AG04450 (cell line): Measurements from ENCODE around the gene ALDH1L1. TPM values are rescaled to one million over a fixed set of nuclear protein-coding genes. Genes with fewer than 3 reads are reported as not detected.

Source experiments
- CTCF ChIA-PET: fragments of 300-600, 350-600 bp; formaldehyde crosslinking; extraction: SDS; loops from one replicate; lab custom pipeline; 2022; ENCODE audit warnings: antibody characterized with exemption, inconsistent platforms; lab: Charles Lee
- POLR2A ChIA-PET: fragments of 350-600 bp; formaldehyde crosslinking; extraction: SDS; loops from one replicate; lab custom pipeline; 2021; ENCODE audit warnings: antibody characterized with exemption, inconsistent platforms; lab: Yijun Ruan, JAX
- DNase-seq: peaks from one replicate; pipeline ENCODE4 v3.0.0-alpha.2; 2011; ENCODE audit warnings: low read depth, low spot score
- H3K27ac ChIP-seq: one replicate; pipeline ENCODE4 v1.5.1; 2012; ENCODE audit warnings: low read depth, low read length, control low read depth
- H3K27me3 ChIP-seq: one replicate; pipeline ENCODE4 v1.6.0; 2012; ENCODE audit warnings: low read length; ENCODE audit not compliant: control insufficient read depth, insufficient read depth
- H3K4me3 ChIP-seq: 2 replicates; pipeline ENCODE4 v1.5.1; 2011; ENCODE audit warnings: mild to moderate bottlenecking, low read depth, low read length, control low read depth
- H3K9me3 ChIP-seq: 2 replicates; pipeline ENCODE4 v1.5.1; 2012; ENCODE audit warnings: low read length; ENCODE audit not compliant: control insufficient read depth, insufficient read depth
- polyA plus RNA-seq: library from polyadenylated mRNA; depleted of rRNA; stranded (reverse); fragments of >200 nt; gene quantifications from 2 replicates; pipeline ENCODE4 v1.2.3, GENCODE V29; 2011
- TF ChIP-seq, protein P1 (sequence below): IDR thresholded peaks from 2 replicates; pipeline ENCODE4 v1.5.1; 2011; ENCODE audit warnings: low read depth, low read length, control low read depth, inconsistent platforms

Gene ALDH1L1
- polyA plus RNA-seq, 1 experiment = not detected

- TF ChIP-seq, protein P1, sequence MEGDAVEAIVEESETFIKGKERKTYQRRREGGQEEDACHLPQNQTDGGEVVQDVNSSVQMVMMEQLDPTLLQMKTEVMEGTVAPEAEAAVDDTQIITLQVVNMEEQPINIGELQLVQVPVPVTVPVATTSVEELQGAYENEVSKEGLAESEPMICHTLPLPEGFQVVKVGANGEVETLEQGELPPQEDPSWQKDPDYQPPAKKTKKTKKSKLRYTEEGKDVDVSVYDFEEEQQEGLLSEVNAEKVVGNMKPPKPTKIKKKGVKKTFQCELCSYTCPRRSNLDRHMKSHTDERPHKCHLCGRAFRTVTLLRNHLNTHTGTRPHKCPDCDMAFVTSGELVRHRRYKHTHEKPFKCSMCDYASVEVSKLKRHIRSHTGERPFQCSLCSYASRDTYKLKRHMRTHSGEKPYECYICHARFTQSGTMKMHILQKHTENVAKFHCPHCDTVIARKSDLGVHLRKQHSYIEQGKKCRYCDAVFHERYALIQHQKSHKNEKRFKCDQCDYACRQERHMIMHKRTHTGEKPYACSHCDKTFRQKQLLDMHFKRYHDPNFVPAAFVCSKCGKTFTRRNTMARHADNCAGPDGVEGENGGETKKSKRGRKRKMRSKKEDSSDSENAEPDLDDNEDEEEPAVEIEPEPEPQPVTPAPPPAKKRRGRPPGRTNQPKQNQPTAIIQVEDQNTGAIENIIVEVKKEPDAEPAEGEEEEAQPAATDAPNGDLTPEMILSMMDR = no peak
- H3K27ac ChIP-seq = no peak overlapping the region
- CTCF ChIA-PET = interaction anchor here (0.9 to 1.4 kb wide), 2 partner anchors 67 to 115 kb away, joined by 3 to 4 read pairs; no protein-coding TSS in a partner anchor
- H3K4me3 ChIP-seq = no peak overlapping the region
- H3K9me3 ChIP-seq = no peaks in the 10 kb centered on the region
- peaks cover 22% of the 10 kb centered on the region for H3K27me3 ChIP-seq
- POLR2A ChIA-PET = no interaction called here
- no peak for DNase-seq
These were observed 49.2 kb downstream of the ALDH1L1 start for GRCh38 chr3:126130981-126131745.

DNA sequence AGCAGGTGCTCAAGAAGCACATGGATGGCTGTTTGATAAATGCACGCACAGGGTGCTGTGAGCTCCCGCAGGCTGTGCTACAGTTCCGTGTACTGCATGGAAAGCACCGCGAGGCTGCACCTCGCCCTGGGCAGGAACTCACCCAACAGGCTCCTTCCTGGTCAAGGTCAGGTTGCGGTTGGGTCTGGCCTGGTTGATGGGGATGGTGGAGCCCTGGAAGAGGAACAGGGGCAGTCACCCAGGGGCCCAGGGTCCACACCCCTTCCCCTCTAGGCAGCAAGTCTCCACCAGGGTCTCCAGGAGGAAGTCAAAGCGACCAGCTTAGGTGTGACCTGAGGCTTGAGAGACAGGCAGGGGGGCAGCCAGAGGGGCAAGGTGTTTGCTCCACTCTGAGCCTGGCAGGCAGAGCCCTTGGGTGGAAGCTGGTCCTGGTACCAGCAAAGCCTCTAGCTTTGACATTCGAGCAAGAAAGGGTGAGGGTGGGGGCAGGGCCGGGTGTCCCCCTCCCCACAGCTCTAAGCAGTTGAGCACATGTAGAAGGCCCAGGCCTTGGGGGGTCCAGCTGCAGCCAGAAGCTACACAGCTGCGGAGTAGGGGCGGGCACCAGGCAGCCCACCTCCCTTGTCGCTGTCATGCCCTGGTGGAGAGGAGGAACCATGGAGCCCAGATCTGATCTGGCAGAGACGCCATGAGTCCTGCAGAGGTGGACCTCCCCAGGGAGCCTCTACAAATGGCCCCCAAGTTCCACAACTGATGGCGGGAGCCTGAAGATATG is 50.1 kb downstream of the ALDH1L1 start:
- H3K9me3 ChIP-seq = no peaks in the 10 kb centered on the region
- ChIA-PET CTCF (interaction anchor here (1.4 kb wide), 1 partner anchor 68 kb away, joined by 3 read pairs; no protein-coding TSS in a partner anchor), POLR2A (no interaction called here)
- H3K27ac ChIP-seq = no peak overlapping the region
- peaks cover 18% of the 10 kb centered on the region for H3K27me3 ChIP-seq
- TF ChIP-seq, protein P1 = no peak
- H3K4me3 ChIP-seq = no peak overlapping the region
- no peak for DNase-seq

GRCh38 chr3:126129398-126129891 is 50.9 kb downstream of the ALDH1L1 start:
- POLR2A ChIA-PET = no interaction called here

GRCh38 chr3:126128504-126129397 is 51.6 kb downstream of the ALDH1L1 start:
- ChIA-PET CTCF (no interaction called here), POLR2A (no interaction called here)
- H3K27me3 ChIP-seq = peaks cover 20% of the 10 kb centered on the region

More at GRCh38 chr3:126129398-126129891, 50.9 kb downstream of the ALDH1L1 start:
- H3K9me3 ChIP-seq = no peaks in the 10 kb centered on the region
- H3K4me3 ChIP-seq = no peak overlapping the region
- CTCF ChIA-PET = no interaction called here
- peaks cover 21% of the 10 kb centered on the region for H3K27me3 ChIP-seq
- no peak for DNase-seq
- H3K27ac ChIP-seq = no peak overlapping the region
- TF ChIP-seq, protein P1 = no peak

More at GRCh38 chr3:126128504-126129397, 51.6 kb downstream of the ALDH1L1 start:
- TF ChIP-seq, protein P1 = no peak
- Histone ChIP-seq H3K9me3 (no peaks in the 10 kb centered on the region), H3K4me3 (no peak overlapping the region), H3K27ac (no peak overlapping the region)
- no peak for DNase-seq
